ENCODE results near the gene TXLNA. TPM values are rescaled to one million over a fixed set of nuclear protein-coding genes. Genes with fewer than 3 reads are reported as not detected.

The TXLNA gene
- total RNA-seq, 1 donor from 2014 or later = 65.3 TPM

GRCh38 chr1:32184650-32185049 lies 5.2 kb downstream of the TXLNA start:
- Mint-ChIP-seq H3K4me3 (ENCODE audit: unreplicated experiment) (peak overlapping the region; percentile 16), H3K27me3 (ENCODE audit: unreplicated experiment) (peaks cover 8% of the 10 kb centered on the region), H3K4me1 (ENCODE audit: unreplicated experiment) (peaks cover 34% of the 10 kb centered on the region), H3K36me3 (ENCODE audit: low read depth, unreplicated experiment) (peaks cover 62% of the 10 kb centered on the region), H3K9me3 (ENCODE audit: unreplicated experiment) (no peaks in the 10 kb centered on the region), H3K27ac (ENCODE audit: unreplicated experiment) (peak overlapping the region; percentile 48)
- no peak for DNase-seq (ENCODE audit: low spot score)
- no peak for TF ChIP-seq CTCF (IDR thresholded peaks at IDR 0.05; ENCODE audit: unreplicated experiment)

DNA sequence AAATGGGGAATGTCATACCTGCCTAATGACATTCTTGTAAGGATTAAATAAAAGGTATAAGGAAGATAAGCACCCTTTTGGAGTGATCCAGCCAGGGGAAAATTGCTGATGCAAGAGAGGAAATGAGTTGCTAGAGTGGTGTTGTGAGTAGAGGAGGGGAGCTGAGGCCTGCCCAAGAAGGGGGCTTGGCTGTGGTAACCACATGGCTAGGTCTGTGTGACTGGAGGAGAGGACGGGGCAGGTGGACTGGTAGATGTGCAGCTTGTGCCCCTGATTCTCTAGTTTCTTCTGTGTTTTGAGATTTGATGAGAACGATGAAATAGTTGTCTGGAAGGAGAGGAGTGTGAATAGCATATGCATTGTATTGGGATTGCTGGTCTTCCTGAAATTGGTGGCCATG lies 6.6 kb downstream of the TXLNA start:
- Mint-ChIP-seq H3K4me3 (ENCODE audit: unreplicated experiment) (no peak overlapping the region), H3K4me1 (ENCODE audit: unreplicated experiment) (peaks cover 24% of the 10 kb centered on the region), H3K9me3 (ENCODE audit: unreplicated experiment) (no peaks in the 10 kb centered on the region), H3K27ac (ENCODE audit: unreplicated experiment) (peak overlapping the region; percentile 33), H3K27me3 (ENCODE audit: unreplicated experiment) (peaks cover 8% of the 10 kb centered on the region), H3K36me3 (ENCODE audit: low read depth, unreplicated experiment) (peaks cover 59% of the 10 kb centered on the region)
- TF ChIP-seq CTCF (IDR thresholded peaks at IDR 0.05; ENCODE audit: unreplicated experiment) = no peak
- DNase-seq (ENCODE audit: low spot score) = no peak

DNA sequence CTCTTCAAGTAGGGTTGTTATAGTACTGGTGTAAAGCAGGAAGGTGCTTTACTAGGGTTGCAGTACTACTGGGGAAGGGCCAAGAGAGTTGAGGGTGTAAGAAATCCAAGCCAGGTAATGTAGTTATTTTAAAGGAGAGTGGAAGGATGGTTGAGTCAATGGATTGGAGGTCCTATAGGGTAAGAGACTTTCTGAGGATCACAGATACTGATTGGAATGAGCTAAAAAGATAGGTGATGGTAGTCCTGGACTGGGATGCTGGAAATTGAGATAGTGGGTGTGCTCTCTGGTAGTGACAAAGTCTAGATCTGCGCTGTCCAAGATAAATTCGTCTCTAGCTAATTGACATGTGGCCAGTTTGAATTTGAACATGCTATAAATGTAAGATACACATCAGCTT lies 7.0 kb downstream of the TXLNA start:
- TF ChIP-seq CTCF (IDR thresholded peaks at IDR 0.05; ENCODE audit: unreplicated experiment) = no peak
- Mint-ChIP-seq H3K27ac (ENCODE audit: unreplicated experiment) (peak overlapping the region; percentile 33), H3K4me1 (ENCODE audit: unreplicated experiment) (peaks cover 20% of the 10 kb centered on the region), H3K36me3 (ENCODE audit: low read depth, unreplicated experiment) (peaks cover 58% of the 10 kb centered on the region), H3K27me3 (ENCODE audit: unreplicated experiment) (peaks cover 8% of the 10 kb centered on the region), H3K4me3 (ENCODE audit: unreplicated experiment) (peak overlapping the region; percentile 6), H3K9me3 (ENCODE audit: unreplicated experiment) (no peaks in the 10 kb centered on the region)
- no peak for DNase-seq (ENCODE audit: low spot score)

DNA sequence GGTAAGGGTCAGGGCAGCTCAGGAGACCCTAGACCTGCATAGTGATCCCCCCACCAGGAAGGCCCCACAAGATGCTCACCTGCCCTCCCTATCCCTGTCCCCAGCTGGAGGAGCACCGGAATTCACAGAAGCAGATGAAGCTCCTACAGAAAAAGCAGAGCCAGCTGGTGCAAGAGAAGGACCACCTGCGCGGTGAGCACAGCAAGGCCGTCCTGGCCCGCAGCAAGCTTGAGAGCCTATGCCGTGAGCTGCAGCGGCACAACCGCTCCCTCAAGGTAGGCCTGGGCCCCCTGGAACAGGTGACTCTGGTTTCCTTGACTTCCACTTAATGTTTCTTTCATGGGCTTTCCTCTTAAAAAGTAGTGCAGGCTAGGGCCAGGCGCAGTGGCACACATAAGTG lies 8.4 kb downstream of the TXLNA start:
- no peak overlapping the region for H3K4me3 Mint-ChIP-seq (ENCODE audit: unreplicated experiment)
- DNase-seq (ENCODE audit: low spot score) = no peak
- H3K4me1 Mint-ChIP-seq (ENCODE audit: unreplicated experiment) = peaks cover 18% of the 10 kb centered on the region
- TF ChIP-seq CTCF (IDR thresholded peaks at IDR 0.05; ENCODE audit: unreplicated experiment) = no peak
- no peak overlapping the region for H3K27ac Mint-ChIP-seq (ENCODE audit: unreplicated experiment)
- H3K27me3 Mint-ChIP-seq (ENCODE audit: unreplicated experiment) = peaks cover 10% of the 10 kb centered on the region
- no peaks in the 10 kb centered on the region for H3K9me3 Mint-ChIP-seq (ENCODE audit: unreplicated experiment)
- peaks cover 62% of the 10 kb centered on the region for H3K36me3 Mint-ChIP-seq (ENCODE audit: low read depth, unreplicated experiment)

DNA sequence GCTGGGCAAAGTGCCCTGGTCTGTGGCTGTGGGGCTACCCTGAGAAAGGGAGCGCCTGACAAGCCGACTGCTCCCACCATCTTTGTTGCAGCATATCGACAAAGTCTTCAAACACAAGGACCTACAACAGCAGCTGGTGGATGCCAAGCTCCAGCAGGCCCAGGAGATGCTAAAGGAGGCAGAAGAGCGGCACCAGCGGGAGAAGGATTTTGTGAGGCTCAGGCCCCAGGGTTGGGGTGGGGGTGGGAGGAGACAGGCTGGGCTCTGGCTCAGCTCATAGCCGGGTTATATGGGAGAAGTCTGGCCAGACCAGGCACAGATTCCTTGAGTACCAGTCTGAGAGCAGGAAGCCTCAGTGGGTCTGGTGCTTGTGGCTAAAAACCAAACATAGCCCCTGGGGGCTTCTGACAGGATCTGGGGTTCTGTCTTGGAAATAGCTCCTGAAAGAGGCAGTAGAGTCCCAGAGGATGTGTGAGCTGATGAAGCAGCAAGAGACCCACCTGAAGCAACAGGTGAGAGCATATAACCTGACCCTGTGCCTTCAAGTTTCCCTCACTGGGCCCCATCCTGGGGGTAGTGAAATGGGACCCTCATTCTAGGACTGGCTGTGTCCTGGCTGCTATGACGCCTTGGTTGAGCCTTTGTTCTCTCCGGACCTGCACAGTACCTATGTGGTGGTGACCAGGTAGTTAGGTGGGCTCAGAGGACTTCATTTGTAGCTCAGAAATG lies 12.9 kb downstream of the TXLNA start:
- Mint-ChIP-seq H3K36me3 (ENCODE audit: low read depth, unreplicated experiment) (peaks cover 64% of the 10 kb centered on the region), H3K4me3 (ENCODE audit: unreplicated experiment) (peak overlapping the region; percentile 81), H3K4me1 (ENCODE audit: unreplicated experiment) (peaks cover 18% of the 10 kb centered on the region), H3K27ac (ENCODE audit: unreplicated experiment) (peak overlapping the region; percentile 52), H3K27me3 (ENCODE audit: unreplicated experiment) (peaks cover 8% of the 10 kb centered on the region), H3K9me3 (ENCODE audit: unreplicated experiment) (no peaks in the 10 kb centered on the region)
- TF ChIP-seq CTCF (IDR thresholded peaks at IDR 0.05; ENCODE audit: unreplicated experiment) = no peak
- DNase-seq (ENCODE audit: low spot score) = no peak

Measured in endothelial cell (in vitro differentiated cells).